Testis (tissue), 2 donors: ENCODE data around the gene PPP2R5D.

Experiments used
- CTCF ChIP-seq, 3 experiments: fragments of 450-650 bp in 2 of 3; fragments of 200-600 bp in 1 of 3; sonication (generic) in 1 of 3; IDR thresholded peaks; one replicate each; pipeline ENCODE4 v1.5.1; 2016 to 2019; ENCODE audit warnings: antibody characterized with exemption in 3 of 3, mild to moderate bottlenecking in 2 of 3, moderate library complexity in 1 of 3
- POLR2A ChIP-seq: fragments of 450-650 bp; IDR thresholded peaks from one replicate; pipeline ENCODE4 v1.6.1; 2017; ENCODE audit warnings: antibody characterized with exemption, mild to moderate bottlenecking, moderate library complexity

- TF ChIP-seq POLR2A (no peak), CTCF (IDR thresholded peaks at IDR 0.05) (no peak)
These were observed 14.9 kb upstream of the PPP2R5D start for GRCh38 chr6:42969431-42969830.
